K562 (cell line): ENCODE measurements around the gene RXRA. TPM values are rescaled to one million over a fixed set of nuclear protein-coding genes. Genes with fewer than 3 reads are reported as not detected.

Experiments
- ATAC-seq: fragments of 200-7000 bp; cut with Tn5 transposase; 3 replicates; pipeline ENCODE4 v1.9.1; 2020; ENCODE audit warnings: moderate library complexity
- BruUV-seq: library from RNA; stranded (reverse); fragments of 400-500 nt; replicated peaks from 2 replicates; lab custom pipeline; 2021; lab: Mats Ljungman, UMichigan
- CTCF ChIA-PET: fragments of 300-600 bp; formaldehyde crosslinking; extraction: SDS; loops from one replicate; lab custom pipeline; 2021; ENCODE audit warnings: low intra/inter-chr PET ratio; lab: Yijun Ruan, JAX
- POLR2A ChIA-PET: fragments of 300-600, 350-650 bp; sonication (Branson Sonifier 250); formaldehyde crosslinking; extraction: SDS; loops from one replicate; lab custom pipeline; 2021; ENCODE audit warnings: antibody characterized with exemption, inconsistent platforms; lab: Yijun Ruan, JAX
- DNase-seq, 4 experiments: peaks; one replicate each; pipeline versions ENCODE4 v3.0.0 to v3.0.0-alpha.2; 2011 to 2018; ENCODE audit warnings: low spot score in 3 of 4, mixed read lengths in 3 of 4; ENCODE audit errors: extremely low read depth in 1 of 4
- FAIRE-seq: peaks from 2 replicates; lab custom pipeline; 2011; peaks lifted over from hg19 to GRCh38; lab: Jason Lieb, UNC
- H2AFZ ChIP-seq: 2 replicates; pipeline ENCODE4 v1.6.0; 2011; ENCODE audit warnings: low read depth, low read length, control low read depth, inconsistent platforms
- H3K27ac ChIP-seq: fragments of 200-600 bp; 3 replicates; pipeline ENCODE4 v1.8.0; 2011; ENCODE audit warnings: low read depth, mild to moderate bottlenecking, control low read depth, inconsistent platforms, low read length, moderate library complexity, mixed read lengths; ENCODE audit errors: extremely low read depth
- H3K27me3 ChIP-seq, 2 experiments: fragments of 300-600 bp in 1 of 2; 2 replicates in 1 of 2; 3 replicates in 1 of 2; pipeline versions ENCODE4 v1.6.0 to v1.8.0; 2011; ENCODE audit warnings: inconsistent platforms in 2 of 2, low read length in 2 of 2, mild to moderate bottlenecking in 1 of 2, mixed read lengths in 1 of 2, moderate library complexity in 1 of 2; ENCODE audit not compliant: control insufficient read depth in 2 of 2, insufficient read depth in 2 of 2
- H3K36me3 ChIP-seq: fragments of 300-600 bp; 3 replicates; pipeline ENCODE4 v1.8.0; 2011; ENCODE audit warnings: mild to moderate bottlenecking, low read length, inconsistent platforms; ENCODE audit not compliant: control insufficient read depth, insufficient read depth
- H3K4me1 ChIP-seq, 2 experiments: fragments of 200-600 bp in 1 of 2; replicated peaks in 1 of 2; 2 replicates in 1 of 2; 3 replicates in 1 of 2; pipeline versions ENCODE4 v1.5.1 to v1.8.0; 2011; ENCODE audit warnings: inconsistent platforms in 2 of 2, low read length in 2 of 2, mild to moderate bottlenecking in 1 of 2, mixed read lengths in 1 of 2, moderate library complexity in 1 of 2; ENCODE audit not compliant: control insufficient read depth in 2 of 2, insufficient read depth in 2 of 2
- H3K4me2 ChIP-seq: 2 replicates; pipeline ENCODE4 v1.6.1; 2011; ENCODE audit warnings: low read length, control low read depth, inconsistent platforms, mixed read lengths; ENCODE audit not compliant: insufficient read depth
- H3K4me3 ChIP-seq: fragments of 200-600 bp; sonication (generic), shearing (Covaris generic); 2 replicates; pipeline ENCODE4 v1.5.1; 2016; ENCODE audit warnings: control low read depth, inconsistent platforms
- H3K79me2 ChIP-seq: fragments of 200-600 bp; 3 replicates; pipeline ENCODE4 v1.8.0; 2011; ENCODE audit warnings: low read length, inconsistent platforms; ENCODE audit not compliant: control insufficient read depth, insufficient read depth
- H3K9ac ChIP-seq, 2 experiments: 2 replicates each; pipeline versions ENCODE4 v1.6.0 to v1.6.1; 2011; ENCODE audit warnings: low read depth in 2 of 2, low read length in 2 of 2, control low read depth in 1 of 2, inconsistent platforms in 1 of 2, mild to moderate bottlenecking in 1 of 2, mixed read lengths in 1 of 2; ENCODE audit not compliant: insufficient read depth in 1 of 2
- H3K9me1 ChIP-seq: one replicate; pipeline ENCODE4 v1.6.0; 2011; ENCODE audit warnings: inconsistent platforms, mild to moderate bottlenecking, low read length, moderate library complexity; ENCODE audit not compliant: control insufficient read depth, insufficient read depth
- H3K9me3 ChIP-seq: replicated peaks from 2 replicates; pipeline ENCODE4 v1.5.1; 2011; ENCODE audit warnings: low read depth, low read length, inconsistent platforms; ENCODE audit not compliant: control insufficient read depth, insufficient read depth
- H4K20me1 ChIP-seq: replicated peaks from 2 replicates; pipeline ENCODE4 v1.6.1; 2011; ENCODE audit warnings: low read length, inconsistent platforms, mixed read lengths; ENCODE audit not compliant: control insufficient read depth, insufficient read depth
- AFF4 ChIP-seq: sonication (generic); formaldehyde crosslinking; IDR thresholded peaks from 2 replicates; pipeline ENCODE4 v1.8.0; 2023; ENCODE audit warnings: mild to moderate bottlenecking, missing genetic modification reagents
- CC2D1A ChIP-seq: fragments of 450-650 bp; IDR thresholded peaks from 2 replicates; pipeline ENCODE4 v1.6.1; 2017; ENCODE audit warnings: mild to moderate bottlenecking
- EGR1 ChIP-seq: fragments of 450-650 bp; conservative IDR thresholded peaks from 2 replicates; pipeline ENCODE4 v1.6.1; 2017; ENCODE audit warnings: mild to moderate bottlenecking
- ELF2 ChIP-seq: fragments of 250-450 bp; sonication (Bioruptor Pico); IDR thresholded peaks from 2 replicates; pipeline ENCODE4 v1.5.0; 2021; ENCODE audit warnings: mild to moderate bottlenecking
- ILK ChIP-seq: fragments of 450-650 bp; IDR thresholded peaks from 2 replicates; pipeline ENCODE4 v1.6.1; 2016; ENCODE audit warnings: missing genetic modification characterization, low read depth, mild to moderate bottlenecking, missing compliant biosample characterization, moderate library complexity, borderline replicate concordance
- NR1H2 ChIP-seq: sonication (generic); formaldehyde crosslinking; IDR thresholded peaks from 2 replicates; pipeline ENCODE4 v1.4.0; 2020; ENCODE audit warnings: mild to moderate bottlenecking, missing genetic modification reagents
- SMARCC2 ChIP-seq: fragments of 450-650 bp; IDR thresholded peaks from 2 replicates; pipeline ENCODE4 v1.6.1; 2017; ENCODE audit warnings: antibody characterized with exemption, moderate library complexity, mild to moderate bottlenecking, low read depth
- TFAM ChIP-seq: fragments of 250-450 bp; sonication (Bioruptor Pico); conservative IDR thresholded peaks from 2 replicates; pipeline ENCODE4 v1.5.0; 2021; ENCODE audit warnings: mild to moderate bottlenecking, moderate library complexity
- ZC3H8 ChIP-seq: fragments of 450-650 bp; IDR thresholded peaks from 2 replicates; pipeline ENCODE4 v1.6.1; 2017
- ZNF197 ChIP-seq: fragments of 200-800 bp; sonication (Bioruptor generic); IDR thresholded peaks from 2 replicates; pipeline ENCODE4 v1.6.1; 2016; ENCODE audit warnings: low read depth, missing genetic modification characterization, missing compliant biosample characterization
- WGBS: fragments of 100-300 bp; shearing (Covaris generic); methylation state at CpG from one replicate; pipeline ENCODE4 v1.1.6; 2016; ENCODE audit warnings: low coverage, mixed read lengths; ENCODE audit not compliant: insufficient coverage; ENCODE audit errors: missing lambda C conversion rate; 5-methylcytosine and 5-hydroxymethylcytosine counted together
- in situ Hi-C: fragments of 300-500 bp; cut with MboI; formaldehyde crosslinking; loops from 4 replicates; pipeline ENCODE4 v1.15.0; 2018; ENCODE audit warnings: inconsistent platforms, mixed read lengths
- intact Hi-C: fragments of 100-400 bp; cut with micrococcal nuclease; formaldehyde crosslinking; loops from 2 replicates; pipeline ENCODE4 v1.14.2; 2022
- polyA plus RNA-seq, 8 experiments: library from polyadenylated mRNA; depleted of rRNA in 4 of 8; stranded (reverse) in 5 of 8; unstranded in 3 of 8; fragments of >200 nt; fragmentation: Nextera tagmentation in 2 of 8; fragmentation: Illumina TruSeq in 1 of 8; extraction: Ambion mirVana in 2 of 8; extraction: Trizol in 1 of 8; gene quantifications; 2 replicates each; pipeline versions ENCODE4 v1.2.1 to v1.2.3, GENCODE V29; 2011 to 2014; ENCODE audit warnings: inconsistent platforms in 1 of 8, missing spikeins in 1 of 8
- total RNA-seq, 7 experiments: library from RNA; depleted of rRNA in 6 of 7; stranded (reverse); fragments of >200 nt in 6 of 7; fragmentation: Illumina TruSeq in 2 of 7; extraction: Trizol in 2 of 7; gene quantifications; 2 replicates each; pipeline versions ENCODE4 v1.2.1 to v1.2.3, GENCODE V29; 2011 to 2021; ENCODE audit warnings: low replicate concordance in 1 of 7

RXRA gene
- total and polyA plus RNA-seq, 9 of the 15 experiments (the other 6 are each of a cell fraction or from before 2014, with no cell fraction given) = 0.35 to 23.6 (median 4.6) TPM

GRCh38 chr9:134475011-134475790 is 148.9 kb downstream of the RXRA start:
- Histone ChIP-seq H3K27ac (no peak overlapping the region), H3K4me1 (peaks cover 0 to 3% of the 10 kb centered on the region in 2 experiments; a peak in 1 of 5 replicates), H2AFZ (no peak overlapping the region), H4K20me1 (no peaks in the 10 kb centered on the region), H3K27me3 (peaks cover 7 to 37% of the 10 kb centered on the region in 2 experiments; a peak in 4 of 5 replicates), H3K9me1 (no peaks in the 10 kb centered on the region), H3K9ac (0 out of 4 replicates have a peak overlapping the region, but pooled peaks of 1 of the 2 experiments have one; percentile 4), H3K9me3 (no peaks in the 10 kb centered on the region), H3K4me3 (no peak overlapping the region), H3K79me2 (no peaks in the 10 kb centered on the region), H3K36me3 (no peaks in the 10 kb centered on the region), H3K4me2 (no peak overlapping the region)
- intact Hi-C loops = no loop called here
- BruUV-seq = no TSS peak
- ATAC-seq (no peak), DNase-seq (no peak), FAIRE-seq (no peak)
- WGBS = 19% methylated on average over 26 of the region's 27 CpGs
- ChIA-PET POLR2A (no interaction called here), CTCF (no interaction called here)
- in situ Hi-C loops = no loop called here
- no peak for TF ChIP-seq CC2D1A

- Histone ChIP-seq H2AFZ (no peak overlapping the region), H3K4me1 (peaks cover 0 to 3% of the 10 kb centered on the region in 2 experiments; a peak in 1 of 5 replicates), H3K9ac (no peak overlapping the region), H3K79me2 (no peaks in the 10 kb centered on the region), H4K20me1 (no peaks in the 10 kb centered on the region), H3K36me3 (no peaks in the 10 kb centered on the region), H3K9me3 (no peaks in the 10 kb centered on the region), H3K27ac (no peak overlapping the region), H3K4me2 (no peak overlapping the region), H3K9me1 (no peaks in the 10 kb centered on the region), H3K27me3 (peaks cover 7 to 43% of the 10 kb centered on the region in 2 experiments; a peak in 4 of 5 replicates), H3K4me3 (no peak overlapping the region)
- FAIRE-seq (no peak), ATAC-seq (no peak), DNase-seq (no peak)
- POLR2A ChIA-PET = no interaction called here
- WGBS = 12% methylated on average over 9 of the region's 9 CpGs
- BruUV-seq = no TSS peak
- in situ Hi-C loops (no loop called here), intact Hi-C loops (no loop called here)
- CTCF ChIA-PET = no interaction called here
- TF ChIP-seq SMARCC2 (no peak), EGR1 (no peak), TFAM (CRISPR knock-in tag) (no peak), NR1H2 (CRISPR knock-in tag) (no peak), AFF4 (no peak), ELF2 (no peak), ZNF197 (CRISPR knock-in tag) (no peak), ZC3H8 (no peak), ILK (no peak)
These were observed 150.2 kb downstream of the RXRA start for GRCh38 chr9:134476272-134476941.
